Stimulated activated CD8-positive, alpha-beta memory T cell treated with anti-CD3 and anti-CD28 coated beads, Interleukin-15, amount 100 ng/mL, for 48 hours (primary cell): ENCODE measurements around the gene CACNA2D3.

Source experiments
- DNase-seq, 2 donors: peaks; one replicate each; pipeline ENCODE4 v3.0.0-alpha.2; 2020; ENCODE audit warnings: low read depth in 2 of 2

CACNA2D3 gene

GRCh38 chr3:55002416-55002930 is 880.1 kb downstream of the CACNA2D3 start:
- no peak for DNase-seq

- DNase-seq: no peak
Observed at GRCh38 chr3:55006244-55006676, 883.9 kb downstream of the CACNA2D3 start.

- DNase-seq: no peak
Observed at GRCh38 chr3:55007971-55008370, 885.6 kb downstream of the CACNA2D3 start.

- no peak for DNase-seq
Observed at GRCh38 chr3:55009372-55009771, 887.0 kb downstream of the CACNA2D3 start.

GRCh38 chr3:55012091-55012490 is 889.7 kb downstream of the CACNA2D3 start:
- no peak for DNase-seq

GRCh38 chr3:55013145-55013925 is 891.0 kb downstream of the CACNA2D3 start:
- no peak for DNase-seq

GRCh38 chr3:55014081-55014480 is 891.7 kb downstream of the CACNA2D3 start:
- no peak for DNase-seq

- no peak for DNase-seq
Observed at GRCh38 chr3:55014906-55015305, 892.6 kb downstream of the CACNA2D3 start.

GRCh38 chr3:55017876-55018275 is 895.5 kb downstream of the CACNA2D3 start:
- no peak for DNase-seq

GRCh38 chr3:55030938-55031337 is 908.6 kb downstream of the CACNA2D3 start:
- no peak for DNase-seq

GRCh38 chr3:55036883-55037577 is 914.7 kb downstream of the CACNA2D3 start:
- DNase-seq: no peak

- no peak for DNase-seq
Observed at GRCh38 chr3:55042591-55042990, 920.2 kb downstream of the CACNA2D3 start.

GRCh38 chr3:55044486-55044885 is 922.1 kb downstream of the CACNA2D3 start:
- no peak for DNase-seq

- DNase-seq: no peak
Observed at GRCh38 chr3:55059027-55059629, 936.8 kb downstream of the CACNA2D3 start.

GRCh38 chr3:55060896-55061719 is 938.8 kb downstream of the CACNA2D3 start:
- DNase-seq: no peak

GRCh38 chr3:55061720-55062034 is 939.3 kb downstream of the CACNA2D3 start:
- DNase-seq: no peak

- no peak for DNase-seq
Observed at GRCh38 chr3:55064164-55064563, 941.8 kb downstream of the CACNA2D3 start.

GRCh38 chr3:55065331-55065730 is 943.0 kb downstream of the CACNA2D3 start:
- DNase-seq: no peak

- no peak for DNase-seq
Observed at GRCh38 chr3:55066551-55067047, 944.2 kb downstream of the CACNA2D3 start.

GRCh38 chr3:55069950-55070349 is 947.6 kb downstream of the CACNA2D3 start:
- DNase-seq: no peak

GRCh38 chr3:55074796-55075195 is 952.4 kb downstream of the CACNA2D3 start:
- no peak for DNase-seq

- DNase-seq: no peak
Observed at GRCh38 chr3:55075846-55076245, 953.5 kb downstream of the CACNA2D3 start.
